Uterus (tissue), 4 donors: ENCODE measurements around the gene RNF169. TPM values are rescaled to one million over a fixed set of nuclear protein-coding genes. Genes with fewer than 3 reads are reported as not detected.

ENCODE experiments used
- DNase-seq, 2 donors: peaks; one replicate each; pipeline ENCODE4 v3.0.0-alpha.2; 2019 to 2020
- H3K27ac ChIP-seq, 2 donors: fragments of 200-600 bp; sonication (generic); 1 replicate in 1 of 2; 2 replicates in 1 of 2; pipeline ENCODE4 v1.5.1; 2016 to 2018
- H3K27me3 ChIP-seq, 2 donors: fragments of 200-600 bp; sonication (generic); one replicate each; pipeline ENCODE4 v1.5.1; 2018 to 2019; ENCODE audit warnings: control low read depth in 1 of 2
- H3K36me3 ChIP-seq, 2 donors: fragments of 200-600 bp; sonication (generic); one replicate each; pipeline ENCODE4 v1.5.1; 2019; ENCODE audit warnings: control low read depth in 1 of 2
- H3K4me1 ChIP-seq, 2 donors: fragments of 200-600 bp; sonication (generic); one replicate each; pipeline ENCODE4 v1.5.1; 2018 to 2019; ENCODE audit warnings: control low read depth in 1 of 2
- H3K4me3 ChIP-seq, 2 donors: fragments of 200-600 bp; sonication (generic); 1 replicate in 1 of 2; 2 replicates in 1 of 2; pipeline ENCODE4 v1.5.1; 2018 to 2019; ENCODE audit warnings: mild to moderate bottlenecking in 1 of 2
- H3K9me3 ChIP-seq, 2 donors: fragments of 200-600 bp; sonication (generic); one replicate each; pipeline ENCODE4 v1.5.1; 2019; ENCODE audit warnings: control low read depth in 1 of 2
- POLR2A ChIP-seq, 2 donors: fragments of 450-650 bp; IDR thresholded peaks; one replicate each; pipeline ENCODE4 v1.6.1; 2016; ENCODE audit warnings: antibody characterized with exemption in 2 of 2, mild to moderate bottlenecking in 1 of 2, moderate library complexity in 1 of 2
- intact Hi-C: fragments of 100-400 bp; cut with DNase I; formaldehyde crosslinking; loops from one replicate; pipeline ENCODE4 v1.15.1; 2023; ENCODE audit warnings: low total_unique reads
- total RNA-seq, 4 donors: library from RNA; depleted of rRNA in 3 of 4; stranded (reverse); fragments of >200 nt in 3 of 4; gene quantifications; one replicate each; pipeline versions ENCODE4 v1.1.0 to v1.2.4, GENCODE V29; 2014 to 2023
- TF ChIP-seq, protein P1 (sequence below), 4 experiments: fragments of 200-600 bp in 2 of 4; fragments of 450-650 bp in 2 of 4; sonication (generic) in 2 of 4; IDR thresholded peaks; one replicate each; pipeline ENCODE4 v1.5.1; 2016 to 2019; ENCODE audit warnings: antibody characterized with exemption in 4 of 4, mild to moderate bottlenecking in 2 of 4, moderate library complexity in 1 of 4
- donor health status: DM: yes; HTN: yes; CAD: no.

The RNF169 gene
- total RNA-seq, 4 donors from 2014 or later = 15.0 to 42.4 (median 25.0) TPM

DNA sequence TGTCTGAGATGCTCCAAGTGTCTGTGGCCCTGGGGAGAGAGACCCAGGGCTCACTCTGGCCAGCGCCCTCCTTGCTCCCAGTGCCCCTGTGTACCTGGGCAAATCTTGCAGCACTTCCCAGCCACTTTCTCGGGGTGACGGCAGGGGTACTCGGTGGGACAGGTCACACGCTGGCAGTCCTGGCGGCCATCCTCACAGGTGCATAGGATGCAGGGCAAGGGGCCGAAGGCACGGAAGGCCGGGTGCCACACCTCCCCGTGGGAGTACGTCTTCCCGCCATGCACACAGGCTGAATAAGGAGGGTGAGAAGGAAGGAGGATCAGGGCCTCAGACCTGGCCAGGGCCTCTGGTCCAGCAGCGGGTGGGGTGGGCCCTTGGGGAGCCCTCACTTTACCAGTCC, 45.4 kb upstream of the RNF169 start:
- Histone ChIP-seq H3K9me3 (no peaks in the 10 kb centered on the region), H3K27ac (no peak overlapping the region), H3K27me3 (no peaks in the 10 kb centered on the region), H3K4me3 (no peak overlapping the region), H3K36me3 (no peaks in the 10 kb centered on the region), H3K4me1 (no peaks in the 10 kb centered on the region)
- no peak for DNase-seq
- no peak for TF ChIP-seq POLR2A (IDR thresholded peaks at IDR 0.05)
- TF ChIP-seq, protein P1, sequence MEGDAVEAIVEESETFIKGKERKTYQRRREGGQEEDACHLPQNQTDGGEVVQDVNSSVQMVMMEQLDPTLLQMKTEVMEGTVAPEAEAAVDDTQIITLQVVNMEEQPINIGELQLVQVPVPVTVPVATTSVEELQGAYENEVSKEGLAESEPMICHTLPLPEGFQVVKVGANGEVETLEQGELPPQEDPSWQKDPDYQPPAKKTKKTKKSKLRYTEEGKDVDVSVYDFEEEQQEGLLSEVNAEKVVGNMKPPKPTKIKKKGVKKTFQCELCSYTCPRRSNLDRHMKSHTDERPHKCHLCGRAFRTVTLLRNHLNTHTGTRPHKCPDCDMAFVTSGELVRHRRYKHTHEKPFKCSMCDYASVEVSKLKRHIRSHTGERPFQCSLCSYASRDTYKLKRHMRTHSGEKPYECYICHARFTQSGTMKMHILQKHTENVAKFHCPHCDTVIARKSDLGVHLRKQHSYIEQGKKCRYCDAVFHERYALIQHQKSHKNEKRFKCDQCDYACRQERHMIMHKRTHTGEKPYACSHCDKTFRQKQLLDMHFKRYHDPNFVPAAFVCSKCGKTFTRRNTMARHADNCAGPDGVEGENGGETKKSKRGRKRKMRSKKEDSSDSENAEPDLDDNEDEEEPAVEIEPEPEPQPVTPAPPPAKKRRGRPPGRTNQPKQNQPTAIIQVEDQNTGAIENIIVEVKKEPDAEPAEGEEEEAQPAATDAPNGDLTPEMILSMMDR (IDR thresholded peaks at IDR 0.05) = no peak
- intact Hi-C loops = no loop called here

DNA sequence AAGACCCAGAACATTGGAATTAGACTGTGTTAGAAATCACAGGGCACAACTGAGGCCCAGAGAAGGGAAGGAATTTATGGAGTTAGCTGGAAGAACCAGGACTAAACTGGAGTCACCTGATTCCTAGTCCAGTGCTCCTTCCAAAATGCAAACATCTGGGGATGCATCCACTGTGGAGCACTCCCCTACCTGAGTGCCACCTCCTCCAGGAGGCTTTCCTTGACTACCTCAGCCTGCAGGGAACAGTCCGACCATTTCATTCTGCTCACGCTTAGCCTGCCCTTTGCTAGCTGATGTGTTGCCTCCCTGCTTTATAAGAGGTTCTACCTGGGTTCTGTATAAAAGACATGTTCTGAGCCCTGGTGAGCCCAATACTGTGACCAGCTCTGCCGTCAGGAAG, 41.5 kb upstream of the RNF169 start:
- intact Hi-C loops = no loop called here
- no peaks in the 10 kb centered on the region for H3K4me1 ChIP-seq
- H3K27me3 ChIP-seq = no peaks in the 10 kb centered on the region
- no peak overlapping the region for H3K27ac ChIP-seq
- no peak for DNase-seq
- TF ChIP-seq POLR2A (IDR thresholded peaks at IDR 0.05) = no peak
- TF ChIP-seq, protein P1 (IDR thresholded peaks at IDR 0.05) = no peak
- H3K4me3 ChIP-seq = no peak overlapping the region
- H3K36me3 ChIP-seq = no peaks in the 10 kb centered on the region
- H3K9me3 ChIP-seq = no peaks in the 10 kb centered on the region

DNA sequence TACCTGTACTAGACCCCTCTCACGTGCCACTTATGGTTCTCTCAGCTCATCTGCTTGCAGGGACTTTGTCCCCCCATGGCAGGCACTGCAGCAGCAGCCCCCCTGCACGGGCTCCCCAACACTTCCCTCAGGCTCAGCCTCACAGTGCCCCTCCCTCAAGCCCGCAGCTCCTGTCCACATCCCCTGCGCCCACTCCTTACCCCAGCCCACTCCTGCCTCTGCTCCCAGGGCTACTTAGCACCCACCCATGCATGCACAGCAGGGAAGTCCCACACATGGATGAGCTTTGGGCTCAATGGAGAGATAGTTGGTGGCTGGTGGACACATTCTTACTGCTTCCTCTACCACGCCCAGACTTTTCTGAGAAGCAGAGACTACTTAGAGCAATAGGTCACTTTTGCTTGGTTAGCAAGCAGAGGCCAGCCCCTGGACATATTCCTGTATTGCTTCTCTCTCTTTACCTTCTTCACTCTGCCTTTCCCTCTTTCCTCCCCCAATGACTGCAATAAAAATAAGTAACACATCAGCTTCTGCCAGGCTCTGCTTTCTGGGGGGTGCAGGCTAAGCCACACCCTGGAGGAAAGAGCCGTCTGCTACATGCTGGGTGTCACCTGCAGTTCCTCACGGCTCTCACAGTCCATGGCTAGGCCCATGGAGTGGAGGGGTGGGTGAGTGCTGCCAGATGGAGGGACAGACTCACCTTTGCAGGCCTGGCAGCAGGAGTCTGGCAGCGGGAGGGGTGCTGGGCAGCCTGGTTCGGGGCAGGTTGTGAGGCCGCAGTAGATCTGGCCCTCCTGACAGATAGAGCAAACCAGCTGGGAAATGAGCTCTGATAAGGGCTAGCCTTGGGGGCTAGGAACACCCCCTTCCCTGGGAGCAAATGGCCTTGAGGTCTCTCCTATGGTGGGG, 40.8 kb upstream of the RNF169 start:
- Histone ChIP-seq H3K27me3 (no peaks in the 10 kb centered on the region), H3K27ac (no peak overlapping the region), H3K36me3 (no peaks in the 10 kb centered on the region), H3K4me3 (no peak overlapping the region), H3K9me3 (no peaks in the 10 kb centered on the region), H3K4me1 (no peaks in the 10 kb centered on the region)
- DNase-seq = no peak
- intact Hi-C loops = no loop called here
- TF ChIP-seq, protein P1 (IDR thresholded peaks at IDR 0.05) = no peak
- TF ChIP-seq POLR2A (IDR thresholded peaks at IDR 0.05) = no peak

DNA sequence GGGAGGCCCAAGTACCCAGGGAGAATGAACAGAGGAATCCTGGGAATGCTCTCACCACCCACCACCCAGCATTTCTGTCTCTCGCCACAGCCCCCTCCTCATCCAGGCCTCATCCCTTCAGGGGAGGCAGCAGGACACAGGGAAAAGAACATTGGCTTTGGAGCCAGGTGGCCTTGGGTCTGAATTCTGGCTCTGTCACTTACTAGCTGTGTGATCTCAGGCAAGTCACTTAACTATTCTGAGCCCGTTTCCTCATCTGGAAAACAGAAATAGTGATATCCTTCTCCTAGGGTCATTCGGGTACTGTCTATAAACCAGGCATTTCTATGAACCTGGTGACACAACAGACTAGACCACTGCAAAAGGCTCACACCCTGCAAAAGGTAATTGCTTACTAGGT, 39.5 kb upstream of the RNF169 start:
- no peak for DNase-seq
- Histone ChIP-seq H3K9me3 (no peaks in the 10 kb centered on the region), H3K36me3 (no peaks in the 10 kb centered on the region), H3K27ac (peak overlapping the region in 1 of 2 donors; percentile 30), H3K27me3 (no peaks in the 10 kb centered on the region), H3K4me1 (no peaks in the 10 kb centered on the region), H3K4me3 (no peak overlapping the region)
- intact Hi-C loops = no loop called here
- TF ChIP-seq POLR2A (IDR thresholded peaks at IDR 0.05) = no peak
- TF ChIP-seq, protein P1 (IDR thresholded peaks at IDR 0.05) = no peak

DNA sequence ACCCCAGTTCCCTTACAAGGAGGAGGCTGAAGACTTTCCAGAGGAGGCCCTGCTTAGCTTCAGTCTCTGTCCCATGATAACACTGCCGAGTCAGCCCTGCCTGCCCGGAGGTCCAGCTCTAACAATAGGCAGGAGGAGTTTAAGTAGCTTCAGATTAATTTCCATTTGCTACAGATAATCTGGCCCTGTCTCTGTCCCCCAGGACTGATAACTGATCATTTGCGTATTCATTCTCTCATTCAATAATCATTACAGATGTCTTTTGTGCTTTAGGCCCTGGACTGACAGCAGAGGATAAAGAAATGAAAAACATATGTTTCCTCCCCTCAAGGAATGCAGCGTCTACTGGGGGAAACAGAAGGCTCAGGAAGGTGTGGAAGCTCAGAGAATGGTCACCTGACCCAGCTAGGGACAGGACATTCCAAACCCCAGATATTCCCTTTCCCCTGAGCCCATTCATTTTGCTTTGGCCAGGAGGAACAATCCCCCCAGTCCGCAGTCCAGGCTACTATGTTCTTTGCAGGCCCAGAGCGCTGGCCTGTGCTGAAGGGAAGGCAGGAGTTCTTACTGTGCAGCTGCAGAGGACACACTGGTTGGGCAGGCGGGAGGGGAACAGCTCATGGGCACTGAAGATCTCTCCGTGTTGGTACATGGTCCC, 38.2 kb upstream of the RNF169 start:
- intact Hi-C loops = loop anchor here (10.0 kb wide), 1 partner anchor 96 kb away; no protein-coding TSS in a partner anchor
- DNase-seq = no peak
- Histone ChIP-seq H3K4me1 (no peaks in the 10 kb centered on the region), H3K36me3 (no peaks in the 10 kb centered on the region), H3K9me3 (no peaks in the 10 kb centered on the region), H3K27ac (peak overlapping the region; percentile 39 to 53), H3K27me3 (no peaks in the 10 kb centered on the region), H3K4me3 (no peak overlapping the region)
- TF ChIP-seq POLR2A (IDR thresholded peaks at IDR 0.05) = no peak
- TF ChIP-seq, protein P1 (IDR thresholded peaks at IDR 0.05) = no peak
